Calu3 (cell line): Measurements from ENCODE around the gene PPIF. TPM values are rescaled to one million over a fixed set of nuclear protein-coding genes. Genes with fewer than 3 reads are reported as not detected.

Source experiments
- BruUV-seq: library from RNA; stranded (reverse); fragments of 400-500 nt; replicated peaks from 2 replicates; lab custom pipeline; 2021; lab: Mats Ljungman, UMichigan
- CTCF ChIA-PET: fragments of 300-600 bp; sonication (Branson Sonifier 250); formaldehyde crosslinking; loops from one replicate; lab custom pipeline; 2022; ENCODE audit warnings: antibody characterized with exemption; lab: Charles Lee
- DNase-seq: peaks from one replicate; pipeline ENCODE4 v3.0.0; 2022
- H3K27ac Mint-ChIP-seq: one replicate; pipeline ENCODE4 v1.8.0; 2022; ENCODE audit warnings: mixed read lengths; ENCODE audit not compliant: unreplicated experiment
- H3K27me3 Mint-ChIP-seq: one replicate; pipeline ENCODE4 v1.8.0; 2022; ENCODE audit warnings: mixed read lengths; ENCODE audit not compliant: unreplicated experiment
- H3K36me3 Mint-ChIP-seq: one replicate; pipeline ENCODE4 v1.8.0; 2022; ENCODE audit warnings: mild to moderate bottlenecking, moderate library complexity, mixed read lengths; ENCODE audit not compliant: insufficient read depth, unreplicated experiment
- H3K4me1 Mint-ChIP-seq: one replicate; pipeline ENCODE4 v1.8.0; 2022; ENCODE audit warnings: mild to moderate bottlenecking, low read depth, mixed read lengths; ENCODE audit not compliant: unreplicated experiment
- H3K4me3 Mint-ChIP-seq: one replicate; pipeline ENCODE4 v1.8.0; 2022; ENCODE audit warnings: mild to moderate bottlenecking, low read depth, moderate library complexity, mixed read lengths; ENCODE audit not compliant: unreplicated experiment
- H3K9me3 Mint-ChIP-seq: one replicate; pipeline ENCODE4 v1.8.0; 2022; ENCODE audit warnings: low read depth, mixed read lengths; ENCODE audit not compliant: unreplicated experiment
- intact Hi-C: fragments of 100-400 bp; cut with micrococcal nuclease; formaldehyde crosslinking; loops from one replicate; pipeline ENCODE4 v1.10.0; 2022; ENCODE audit not compliant: unreplicated experiment
- total RNA-seq: library from RNA; stranded (reverse); gene quantifications from 2 replicates; pipeline ENCODE4 v1.2.3, GENCODE V29; 2022
- TF ChIP-seq, protein P1 (sequence below): fragments of 200-600 bp; IDR thresholded peaks from one replicate; pipeline ENCODE4 v1.8.0; 2022; ENCODE audit warnings: antibody characterized with exemption; ENCODE audit not compliant: unreplicated experiment

The PPIF gene
- total RNA-seq, 1 experiment from 2014 or later, result 77.2 TPM

DNA sequence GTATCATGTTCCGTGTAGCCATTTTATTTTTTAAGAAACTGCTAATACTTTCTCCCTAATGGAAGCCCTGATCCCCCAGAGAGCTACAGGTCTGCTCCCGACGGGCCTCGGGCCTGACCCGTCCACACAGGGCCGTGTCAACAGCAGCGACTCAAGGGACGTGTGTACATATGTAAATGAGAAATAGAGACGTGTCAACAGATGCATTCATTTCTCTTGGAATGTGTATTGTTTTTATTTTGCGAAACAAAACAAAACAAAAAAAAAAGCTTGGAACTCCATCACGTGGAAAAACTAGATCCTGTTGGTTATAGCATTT, 31.7 kb upstream of the PPIF start:
- Mint-ChIP-seq H3K4me3 (no peak overlapping the region), H3K36me3 (peaks cover 20% of the 10 kb centered on the region), H3K27ac (no peak overlapping the region), H3K9me3 (peaks cover 2% of the 10 kb centered on the region), H3K4me1 (peaks cover 18% of the 10 kb centered on the region), H3K27me3 (no peaks in the 10 kb centered on the region)
- no TSS peak for BruUV-seq
- TF ChIP-seq, protein P1, sequence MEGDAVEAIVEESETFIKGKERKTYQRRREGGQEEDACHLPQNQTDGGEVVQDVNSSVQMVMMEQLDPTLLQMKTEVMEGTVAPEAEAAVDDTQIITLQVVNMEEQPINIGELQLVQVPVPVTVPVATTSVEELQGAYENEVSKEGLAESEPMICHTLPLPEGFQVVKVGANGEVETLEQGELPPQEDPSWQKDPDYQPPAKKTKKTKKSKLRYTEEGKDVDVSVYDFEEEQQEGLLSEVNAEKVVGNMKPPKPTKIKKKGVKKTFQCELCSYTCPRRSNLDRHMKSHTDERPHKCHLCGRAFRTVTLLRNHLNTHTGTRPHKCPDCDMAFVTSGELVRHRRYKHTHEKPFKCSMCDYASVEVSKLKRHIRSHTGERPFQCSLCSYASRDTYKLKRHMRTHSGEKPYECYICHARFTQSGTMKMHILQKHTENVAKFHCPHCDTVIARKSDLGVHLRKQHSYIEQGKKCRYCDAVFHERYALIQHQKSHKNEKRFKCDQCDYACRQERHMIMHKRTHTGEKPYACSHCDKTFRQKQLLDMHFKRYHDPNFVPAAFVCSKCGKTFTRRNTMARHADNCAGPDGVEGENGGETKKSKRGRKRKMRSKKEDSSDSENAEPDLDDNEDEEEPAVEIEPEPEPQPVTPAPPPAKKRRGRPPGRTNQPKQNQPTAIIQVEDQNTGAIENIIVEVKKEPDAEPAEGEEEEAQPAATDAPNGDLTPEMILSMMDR, result no peak
- DNase-seq, result no peak
- CTCF ChIA-PET, result interaction anchor here (0.6 to 0.9 kb wide), 2 partner anchors 11 to 13 kb away, joined by 3 read pairs; no protein-coding TSS in a partner anchor
- intact Hi-C loops, result no loop called here

DNA sequence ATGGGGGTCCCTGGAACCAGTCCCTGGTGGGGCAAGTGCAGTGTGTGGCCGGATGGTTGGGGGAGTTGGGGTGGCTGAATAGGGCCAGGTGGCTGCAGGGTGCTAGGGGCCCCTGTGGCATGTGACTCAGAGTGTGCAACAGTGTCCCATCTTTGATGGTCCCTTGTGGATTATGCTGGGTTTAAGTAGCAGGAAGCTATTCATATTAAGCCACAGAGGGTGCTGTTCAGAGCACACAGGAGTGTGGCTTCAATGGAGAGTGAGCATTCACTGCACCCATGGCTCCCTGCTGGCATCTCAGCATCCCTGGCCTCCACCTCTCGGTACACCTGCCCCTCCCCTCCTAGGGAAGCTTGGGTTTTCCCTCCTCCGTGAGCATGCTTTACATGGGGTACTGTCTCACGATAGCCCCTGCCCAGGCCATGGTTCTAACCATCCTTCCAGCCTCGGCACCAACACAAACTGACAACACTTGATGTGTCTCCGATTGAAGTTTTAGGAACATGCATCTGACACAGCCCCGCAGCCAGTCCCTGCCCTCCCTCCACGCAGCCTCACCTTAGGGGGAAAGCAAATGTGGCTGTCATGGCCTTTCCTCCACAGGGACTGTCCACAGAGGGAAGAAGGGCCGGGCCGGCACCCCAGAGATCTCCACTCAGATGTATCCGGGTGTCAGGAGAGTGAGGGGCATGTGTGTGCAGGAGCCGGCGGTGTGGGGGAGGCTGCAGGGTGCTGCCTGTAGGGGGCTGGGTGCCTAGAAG, 30.4 kb upstream of the PPIF start:
- H3K9me3 Mint-ChIP-seq, result peaks cover 2% of the 10 kb centered on the region
- H3K4me1 Mint-ChIP-seq, result peaks cover 18% of the 10 kb centered on the region
- TF ChIP-seq, protein P1, result no peak
- intact Hi-C loops, result no loop called here
- no peaks in the 10 kb centered on the region for H3K27me3 Mint-ChIP-seq
- CTCF ChIA-PET, result no interaction called here
- no peak for DNase-seq
- BruUV-seq, result no TSS peak
- no peak overlapping the region for H3K4me3 Mint-ChIP-seq
- H3K36me3 Mint-ChIP-seq, result peaks cover 18% of the 10 kb centered on the region
- H3K27ac Mint-ChIP-seq, result no peak overlapping the region

DNA sequence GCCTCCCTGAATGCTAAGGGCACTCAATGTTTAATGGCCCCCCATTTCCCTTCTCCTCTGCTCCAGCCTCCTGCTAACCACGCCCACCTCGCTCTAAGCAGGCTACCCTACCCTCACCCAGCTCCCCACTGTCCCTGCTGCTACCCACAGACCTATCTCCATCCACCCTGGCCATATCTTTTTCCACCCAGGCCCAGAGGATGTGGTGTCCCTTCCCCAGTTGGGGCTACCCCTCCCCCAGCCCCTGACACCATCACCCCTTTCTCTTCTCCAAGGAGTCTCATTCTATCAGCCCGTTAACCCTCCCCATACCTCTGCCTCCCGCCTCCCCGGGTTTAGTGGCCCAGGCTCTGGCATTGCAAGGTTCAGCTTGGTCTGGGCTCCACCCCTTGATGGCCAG, 28.9 kb upstream of the PPIF start:
- peaks cover 7% of the 10 kb centered on the region for H3K36me3 Mint-ChIP-seq
- DNase-seq, result no peak
- peak overlapping the region; percentile 15 for H3K27ac Mint-ChIP-seq
- no peaks in the 10 kb centered on the region for H3K27me3 Mint-ChIP-seq
- intact Hi-C loops, result no loop called here
- TF ChIP-seq, protein P1, result no peak
- no TSS peak for BruUV-seq
- CTCF ChIA-PET, result no interaction called here
- H3K4me3 Mint-ChIP-seq, result no peak overlapping the region
- H3K9me3 Mint-ChIP-seq, result peaks cover 2% of the 10 kb centered on the region
- H3K4me1 Mint-ChIP-seq, result peaks cover 18% of the 10 kb centered on the region

DNA sequence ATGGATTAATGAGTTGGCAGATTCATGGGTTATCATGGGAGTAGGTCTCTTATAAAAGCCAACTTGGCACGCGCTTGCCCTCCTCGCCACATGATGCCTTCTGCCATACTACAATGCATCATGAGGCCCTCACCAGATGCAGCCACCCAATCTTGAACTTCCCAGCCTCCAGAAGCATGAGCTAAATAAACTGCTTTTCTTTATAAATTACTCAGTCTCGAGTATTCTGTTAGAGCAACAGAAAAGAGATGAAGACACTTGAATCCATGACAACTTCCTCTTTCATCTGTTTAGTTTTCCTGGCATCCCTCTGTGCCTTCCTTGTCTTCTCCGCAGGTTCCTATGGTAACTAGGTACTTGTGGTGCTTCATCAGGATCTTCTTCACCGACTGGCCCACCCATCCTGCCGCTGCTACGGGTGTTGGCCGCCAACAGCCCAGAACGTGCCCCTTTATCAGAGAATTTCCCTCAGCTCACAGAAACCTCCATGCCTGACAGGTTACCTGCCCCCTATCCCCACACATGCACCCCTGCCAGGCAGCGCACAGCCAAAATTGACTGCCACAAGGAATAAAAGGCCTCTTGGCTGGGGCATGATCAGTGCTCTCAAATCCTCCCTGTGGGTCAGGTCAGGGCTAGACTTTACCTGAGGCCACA, 28.0 kb upstream of the PPIF start:
- Mint-ChIP-seq H3K9me3 (peaks cover 2% of the 10 kb centered on the region), H3K4me3 (no peak overlapping the region), H3K27me3 (no peaks in the 10 kb centered on the region), H3K4me1 (peaks cover 18% of the 10 kb centered on the region), H3K27ac (no peak overlapping the region), H3K36me3 (no peaks in the 10 kb centered on the region)
- TF ChIP-seq, protein P1, result no peak
- CTCF ChIA-PET, result interaction anchor here (1.6 kb wide), 1 partner anchor 18 kb away, joined by 3 read pairs; no protein-coding TSS in a partner anchor
- intact Hi-C loops, result no loop called here
- DNase-seq, result no peak
- BruUV-seq, result no TSS peak
